HG02588 (cell line): Measurements from ENCODE around the gene P2RY8.
"Not testable (repeated sequence)": the region's sequence is repeated elsewhere in the genome, so short reads cannot be mapped to it uniquely, and the experiment has no call there.

Source experiments
- ATAC-seq: cut with Tn5 transposase; IDR thresholded peaks from one replicate; pipeline ENCODE4 v1.9.1; 2021; ENCODE audit warnings: mild to moderate bottlenecking, moderate library complexity; ENCODE audit not compliant: unreplicated experiment

Gene P2RY8, protein sequence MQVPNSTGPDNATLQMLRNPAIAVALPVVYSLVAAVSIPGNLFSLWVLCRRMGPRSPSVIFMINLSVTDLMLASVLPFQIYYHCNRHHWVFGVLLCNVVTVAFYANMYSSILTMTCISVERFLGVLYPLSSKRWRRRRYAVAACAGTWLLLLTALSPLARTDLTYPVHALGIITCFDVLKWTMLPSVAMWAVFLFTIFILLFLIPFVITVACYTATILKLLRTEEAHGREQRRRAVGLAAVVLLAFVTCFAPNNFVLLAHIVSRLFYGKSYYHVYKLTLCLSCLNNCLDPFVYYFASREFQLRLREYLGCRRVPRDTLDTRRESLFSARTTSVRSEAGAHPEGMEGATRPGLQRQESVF

GRCh38 chrX:1537031-1537715 is at the start of gene P2RY8:
Gene P2RY8 (minus strand): TSS chrX:1537185. CDS start chrX:1466558, 70,627 bp downstream.
- peak; percentile 58 for ATAC-seq

DNA sequence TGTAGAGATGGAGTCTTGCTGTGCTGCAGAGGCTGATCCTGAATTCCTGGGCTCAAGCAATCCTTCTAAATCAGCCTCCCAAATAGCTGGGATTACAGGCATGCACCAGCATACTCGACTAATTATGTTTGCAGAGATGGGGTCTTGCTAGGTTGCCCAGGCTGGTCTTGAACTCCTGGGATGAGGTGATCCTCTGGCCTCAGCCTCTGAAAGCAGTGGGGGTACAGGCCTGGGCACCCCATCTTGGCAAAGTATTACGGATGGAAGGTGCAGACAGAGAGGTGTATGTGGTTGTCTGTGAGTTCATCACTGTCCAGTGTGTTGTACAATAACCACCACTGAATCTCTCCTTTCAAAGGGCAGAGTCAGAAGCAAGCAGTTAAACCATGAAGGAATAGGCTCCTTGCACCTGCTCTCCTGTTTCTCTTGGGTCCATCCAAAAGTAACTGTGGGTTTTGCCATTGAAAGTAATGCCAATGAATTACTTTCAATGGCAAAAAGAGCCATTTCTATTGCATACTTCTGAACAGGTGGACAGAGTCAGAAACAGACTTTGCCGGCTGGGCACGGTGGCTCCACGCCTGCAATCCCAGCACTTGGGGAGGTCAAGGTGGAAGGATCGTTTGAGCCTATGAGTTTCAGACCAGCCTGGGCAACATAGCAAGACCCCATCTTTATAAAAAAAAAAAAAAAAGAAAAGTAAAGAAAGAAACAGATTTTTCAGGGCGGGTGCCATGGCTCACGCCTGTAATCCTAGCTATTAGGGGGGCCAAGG is 47.4 kb upstream of the P2RY8 start:
- no peak for ATAC-seq

DNA sequence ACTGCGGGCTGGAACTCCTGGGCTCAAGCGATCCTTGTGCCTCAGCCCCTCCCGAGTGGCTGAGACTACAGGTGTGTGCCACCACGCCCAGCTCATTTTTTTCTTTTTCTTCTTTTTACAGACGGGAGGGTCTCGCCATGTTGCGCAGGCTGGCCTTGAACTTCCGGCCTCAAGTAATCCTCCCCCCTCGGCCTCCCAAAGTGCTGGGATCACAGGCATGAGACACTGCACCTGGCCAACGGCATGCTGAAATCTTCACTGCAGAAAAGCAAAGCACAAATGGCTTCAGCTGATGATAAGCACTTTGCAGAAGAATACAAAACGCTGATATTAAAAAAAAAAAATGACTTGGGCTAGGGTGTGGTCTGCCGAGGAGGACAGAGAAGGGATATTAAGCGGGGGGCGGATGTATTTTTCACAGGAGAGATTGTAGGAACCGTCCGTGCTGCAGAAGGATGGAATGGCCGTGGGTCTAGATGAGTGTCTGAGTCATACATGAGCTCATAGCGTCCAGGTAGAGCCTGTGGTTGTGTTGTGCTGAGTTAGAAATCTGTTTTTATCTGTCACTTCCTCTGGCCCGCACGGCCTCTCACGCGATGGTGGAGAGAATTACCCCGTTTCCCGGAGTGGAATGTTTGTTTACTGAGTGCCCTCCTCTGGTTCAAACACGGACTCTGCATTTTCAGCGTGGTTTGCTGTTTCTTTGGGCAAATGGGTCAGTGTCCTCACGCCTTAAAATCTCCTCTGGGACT is 45.9 kb upstream of the P2RY8 start:
- peak; percentile 77 for ATAC-seq

DNA sequence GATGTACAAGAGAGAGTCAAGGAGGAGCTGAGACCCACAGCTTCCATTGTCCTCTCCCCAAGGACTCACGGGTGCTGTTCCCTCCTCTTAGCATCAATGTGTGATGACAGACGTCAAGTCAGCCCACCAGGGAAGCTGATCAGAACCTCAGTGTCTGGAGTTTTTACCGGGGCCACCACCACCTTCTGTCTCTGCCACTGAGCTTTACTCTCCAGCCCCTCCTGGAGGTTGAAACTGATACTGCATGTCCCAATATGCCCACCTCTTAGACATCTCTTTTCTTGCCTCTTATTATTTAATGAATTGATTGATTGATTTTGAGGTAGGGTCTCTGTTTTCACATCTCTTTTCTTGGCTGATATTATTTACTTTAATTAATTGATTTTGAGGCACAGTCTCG is 44.1 kb upstream of the P2RY8 start:
- no peak for ATAC-seq

GRCh38 chrX:1578511-1579173 is 41.7 kb upstream of the P2RY8 start:
- no peak for ATAC-seq

DNA sequence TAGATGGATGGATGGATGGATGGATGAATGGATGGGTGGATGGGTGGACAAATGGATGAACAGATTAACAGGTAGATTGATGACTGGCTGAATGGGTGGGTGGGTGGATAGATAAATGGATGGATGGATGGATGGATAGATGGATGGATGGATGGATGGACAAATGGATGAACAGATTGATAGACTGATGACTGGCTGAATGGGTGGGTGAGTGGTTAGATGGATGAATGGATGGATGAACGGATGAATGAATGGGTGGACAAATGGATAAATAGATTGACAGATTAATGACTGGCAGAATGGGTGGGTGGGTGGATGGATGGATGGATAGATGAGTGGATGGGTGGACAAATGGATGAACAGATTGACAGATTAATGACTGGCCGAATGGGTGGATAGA is 40.9 kb upstream of the P2RY8 start:
- ATAC-seq, result no peak

GRCh38 chrX:1576201-1576992 is 39.4 kb upstream of the P2RY8 start:
- ATAC-seq, result no peak

DNA sequence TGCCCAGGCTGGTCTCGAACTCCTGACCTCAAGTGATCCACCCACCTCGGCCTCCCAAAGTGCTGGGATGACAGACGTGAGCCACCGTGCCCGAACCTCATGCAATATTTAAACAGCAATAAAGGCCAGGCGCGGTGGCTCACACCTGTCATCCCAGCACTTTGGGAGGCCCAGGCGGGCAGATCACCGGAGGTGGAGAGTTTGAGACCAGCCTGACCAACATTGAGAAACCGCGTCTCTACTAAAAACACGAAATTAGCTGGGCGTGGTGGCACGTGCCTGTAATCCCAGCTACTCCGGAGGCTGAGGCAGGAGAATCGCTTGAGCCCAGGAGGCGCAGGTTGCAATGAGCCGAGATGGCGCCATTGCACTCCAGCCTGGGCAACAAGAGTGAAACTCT is 37.2 kb upstream of the P2RY8 start:
- ATAC-seq, result not testable (repeated sequence)

- no peak for ATAC-seq
These were observed 28.0 kb upstream of the P2RY8 start for GRCh38 chrX:1564750-1565683.

DNA sequence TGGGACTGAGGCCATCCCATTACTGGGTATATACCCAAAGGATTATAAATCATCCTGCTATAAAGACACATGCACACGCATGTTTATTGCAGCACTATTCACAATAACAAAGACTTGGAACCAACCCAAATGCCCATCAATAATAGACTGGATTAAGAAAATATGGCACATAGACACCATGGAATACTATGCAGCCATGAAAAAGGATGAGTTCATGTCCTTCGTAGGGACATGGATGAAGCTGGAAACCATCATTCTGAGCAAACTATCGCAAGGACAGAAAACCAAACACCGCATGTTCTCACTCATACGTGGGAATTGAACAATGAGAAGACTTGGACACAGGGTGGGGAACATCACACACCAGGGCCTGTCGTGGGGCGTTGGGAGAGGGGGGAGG is 27.1 kb upstream of the P2RY8 start:
- not testable (repeated sequence) for ATAC-seq

GRCh38 chrX:1561164-1561563 is 24.2 kb upstream of the P2RY8 start:
- ATAC-seq, result no peak

DNA sequence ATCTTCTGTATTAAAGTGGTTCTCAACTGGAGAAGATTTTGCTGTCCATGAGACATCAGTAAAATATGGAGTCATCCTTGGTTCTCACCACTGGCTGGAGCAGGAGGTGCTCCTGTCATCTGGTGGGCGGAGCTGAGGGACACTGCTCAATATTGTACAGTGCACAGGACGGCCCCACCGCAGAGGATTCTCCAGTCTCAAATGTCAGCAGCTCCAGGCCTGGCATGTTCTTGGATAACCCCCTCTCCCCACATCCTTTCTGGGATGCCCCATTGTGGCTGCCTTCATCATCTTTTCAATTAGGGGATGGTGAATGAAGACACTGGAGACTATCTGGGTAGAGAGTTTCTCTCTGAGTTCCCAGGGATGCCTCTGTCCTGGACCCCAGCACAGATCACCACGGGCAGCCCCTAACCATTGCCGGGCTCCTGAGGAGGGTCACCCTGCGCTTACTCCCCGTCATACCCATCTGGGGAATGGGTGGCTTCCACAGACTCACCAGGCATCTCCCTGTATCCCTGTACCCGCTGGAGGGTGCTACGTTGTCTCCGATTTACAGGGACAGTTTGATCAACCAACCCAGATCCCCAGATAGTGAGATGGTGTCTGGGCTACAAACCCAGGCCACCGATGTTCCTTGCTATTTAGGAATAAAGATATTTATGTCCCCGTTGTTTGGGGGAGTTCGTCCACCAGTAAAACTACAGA is 21.9 kb upstream of the P2RY8 start:
- ATAC-seq, result no peak

- not testable (repeated sequence) for ATAC-seq
These were observed 20.5 kb upstream of the P2RY8 start for GRCh38 chrX:1557442-1557841.

DNA sequence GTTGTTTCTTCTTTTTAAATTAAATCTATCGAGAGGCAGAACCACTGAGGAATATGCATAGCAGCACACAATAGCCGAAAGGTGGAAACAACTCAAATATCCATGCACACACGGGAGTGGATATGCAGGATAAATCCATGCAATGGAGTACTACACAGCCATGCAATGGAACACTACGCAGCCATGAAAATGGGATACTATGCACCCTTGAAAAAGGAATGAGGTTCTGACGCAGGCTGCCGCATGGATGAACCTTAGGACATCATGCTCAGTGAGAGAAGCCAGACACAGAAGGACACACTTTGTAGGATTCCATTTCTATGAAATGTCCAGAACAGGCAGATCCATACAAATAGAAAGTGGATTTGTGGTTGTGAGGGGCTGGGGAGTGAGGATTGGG is 18.4 kb upstream of the P2RY8 start:
- no peak for ATAC-seq

DNA sequence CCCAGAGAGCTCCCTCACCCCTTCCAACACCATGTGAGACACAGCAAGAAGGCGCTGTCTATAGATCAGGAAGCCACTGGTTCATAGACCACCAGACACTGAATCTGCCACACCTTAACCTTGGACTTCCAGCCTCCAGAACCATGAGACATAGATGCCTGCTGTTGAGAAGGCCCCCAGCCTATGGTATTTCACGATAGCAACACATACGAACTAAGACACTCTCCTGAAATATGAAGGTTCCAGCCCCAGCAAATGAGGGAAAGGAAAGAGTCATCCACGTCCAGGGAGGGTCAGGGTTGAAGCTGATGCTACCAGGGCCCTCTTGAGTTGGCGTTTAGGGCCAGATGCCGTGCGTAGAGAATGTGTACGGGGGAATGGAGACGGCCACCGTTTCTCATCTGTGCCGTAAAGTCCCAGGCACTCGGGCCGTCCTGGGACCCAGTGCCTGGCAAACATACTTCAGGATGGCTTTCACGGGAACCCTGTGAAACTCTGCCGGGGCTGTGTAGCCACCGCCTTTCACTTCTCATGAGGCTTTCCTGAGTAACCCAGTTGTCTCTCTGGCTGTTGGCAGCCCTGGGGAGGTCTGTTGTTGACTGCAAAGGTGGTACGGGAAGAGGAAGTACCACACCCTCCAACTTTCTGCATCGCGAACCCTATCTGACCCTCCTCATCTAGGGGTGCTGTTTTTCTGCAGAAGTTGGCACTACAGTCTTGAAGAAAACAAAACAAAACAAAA is 17.7 kb upstream of the P2RY8 start:
- no peak for ATAC-seq

DNA sequence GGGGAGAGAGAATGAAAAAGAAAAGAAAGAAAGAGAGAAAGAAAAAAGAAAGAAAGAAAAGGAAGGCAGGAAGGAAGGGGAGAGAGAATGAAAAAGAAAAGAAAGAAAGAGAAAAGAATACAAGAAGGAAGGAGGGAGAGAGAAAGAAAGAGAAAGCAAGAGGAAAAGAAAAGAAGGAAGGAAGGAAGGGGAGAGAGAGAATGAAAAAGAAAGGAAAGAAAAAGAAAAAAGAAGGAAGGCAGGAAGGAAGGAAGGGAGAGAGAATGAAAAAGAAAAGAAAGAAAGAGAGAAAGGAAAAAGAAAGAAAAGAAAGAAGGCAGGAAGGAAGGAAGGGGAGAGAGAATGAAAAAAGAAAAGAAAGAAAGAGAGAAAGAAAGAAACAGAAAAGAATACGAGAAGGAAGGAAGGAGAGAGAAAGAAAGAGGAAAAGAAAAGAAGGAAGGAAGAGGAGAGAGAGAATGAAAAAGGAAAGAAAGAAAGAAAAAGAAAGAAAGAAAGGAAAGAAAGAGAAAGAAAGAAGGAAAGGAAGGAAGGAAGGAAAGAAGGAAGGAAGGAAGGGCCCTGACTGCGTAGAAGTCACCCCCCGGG is 15.1 kb upstream of the P2RY8 start:
- ATAC-seq, result no peak

GRCh38 chrX:1546691-1547251 is 9.8 kb upstream of the P2RY8 start:
- no peak for ATAC-seq
